Tibial artery (tissue), 4 donors: ENCODE measurements around the gene PLBD2.
A peak's percentile ranks its signal among the peaks of the same experiment; 100 is the strongest.

Source experiments
- DNase-seq, 2 donors: peaks; one replicate each; pipeline ENCODE4 v3.0.0-alpha.2; 2019
- H3K27ac ChIP-seq, 2 donors: fragments of 200-600 bp; sonication (generic) in 1 of 2; 1 replicate in 1 of 2; 2 replicates in 1 of 2; pipeline ENCODE4 v1.5.1; 2018 to 2019; ENCODE audit warnings: mild to moderate bottlenecking in 1 of 2
- H3K27me3 ChIP-seq, 2 donors: fragments of 200-600 bp; sonication (generic) in 1 of 2; one replicate each; pipeline versions ENCODE4 v1.5.1 to v1.6.0; 2016 to 2019
- H3K36me3 ChIP-seq, 3 donors: fragments of 200-600 bp; sonication (generic) in 2 of 3; one replicate each; pipeline ENCODE4 v1.5.1; 2016 to 2019; ENCODE audit warnings: mild to moderate bottlenecking in 2 of 3
- H3K4me1 ChIP-seq, 4 donors: fragments of 200-600 bp; sonication (generic) in 2 of 4; 1 replicate in 3 of 4; 2 replicates in 1 of 4; pipeline ENCODE4 v1.5.1; 2016 to 2019
- H3K4me3 ChIP-seq, 2 donors: fragments of 200-600 bp; sonication (generic) in 1 of 2; 1 replicate in 1 of 2; 2 replicates in 1 of 2; pipeline ENCODE4 v1.5.1; 2018 to 2019; ENCODE audit warnings: mild to moderate bottlenecking in 2 of 2
- H3K9me3 ChIP-seq, 3 donors: fragments of 200-600 bp; sonication (generic) in 1 of 3; one replicate each; pipeline ENCODE4 v1.5.1; 2016 to 2019
- intact Hi-C: fragments of 100-400 bp; cut with DNase I; formaldehyde crosslinking; loops from one replicate; pipeline ENCODE4 v1.15.0; 2023; ENCODE audit warnings: low total_unique reads
- TF ChIP-seq, protein P1 (sequence below), 2 experiments: fragments of 200-600 bp in 1 of 2; fragments of 450-650 bp in 1 of 2; IDR thresholded peaks; one replicate each; pipeline ENCODE4 v1.5.1; 2017 to 2019; ENCODE audit warnings: antibody characterized with exemption in 2 of 2, mild to moderate bottlenecking in 1 of 2, moderate library complexity in 1 of 2

The PLBD2 gene

DNA sequence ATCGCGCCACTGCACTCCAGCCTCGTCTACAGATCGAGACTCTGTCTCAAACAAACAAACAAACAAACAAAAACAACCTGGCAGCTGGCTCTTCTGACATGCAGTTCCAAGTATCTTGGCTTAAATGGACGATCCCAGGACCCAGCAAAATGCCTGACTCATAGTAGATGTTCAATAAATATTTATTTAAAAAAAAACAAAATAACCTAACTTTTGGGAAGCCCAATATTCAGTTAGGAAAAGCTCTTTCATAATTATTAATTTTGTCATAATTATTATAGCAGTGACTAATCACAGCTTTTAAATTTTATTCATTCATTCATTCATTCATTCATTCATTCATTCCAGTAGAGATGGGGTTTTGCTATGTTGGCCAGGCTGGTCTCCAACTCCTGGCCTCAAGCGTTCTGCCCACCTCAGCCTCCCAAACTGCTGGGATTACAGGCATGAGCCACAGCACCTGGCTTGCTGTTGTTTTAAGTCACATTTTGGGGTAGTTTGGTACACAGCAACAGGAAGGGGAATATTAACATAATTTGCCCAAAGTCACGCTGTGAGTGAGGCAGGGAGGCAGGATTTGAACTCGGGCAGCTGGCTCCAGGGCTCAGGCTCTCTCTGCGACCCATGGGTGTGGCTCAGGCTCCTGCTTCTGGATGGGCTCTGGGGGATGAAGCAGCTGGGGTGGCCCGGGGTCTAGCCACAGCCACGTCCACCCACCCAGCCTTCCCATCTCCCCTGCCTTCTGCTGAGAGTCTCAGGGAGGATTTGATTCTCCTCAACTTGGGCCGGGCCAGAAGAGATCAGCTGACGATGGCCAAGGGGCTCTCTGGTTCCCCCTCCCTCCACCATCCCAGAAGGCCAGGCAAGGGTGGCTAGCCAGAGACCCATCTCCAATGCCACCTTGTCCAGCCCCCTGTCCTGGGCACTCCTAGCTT lies 42.9 kb downstream of the PLBD2 start:
- Histone ChIP-seq H3K9me3 (no peaks in the 10 kb centered on the region), H3K36me3 (no peaks in the 10 kb centered on the region), H3K27ac (no peak overlapping the region), H3K4me1 (peaks cover 0 to 3% (median 0%) of the 10 kb centered on the region in 4 donors), H3K4me3 (no peak overlapping the region), H3K27me3 (peaks cover 0 to 43% of the 10 kb centered on the region in 2 donors)
- TF ChIP-seq, protein P1, sequence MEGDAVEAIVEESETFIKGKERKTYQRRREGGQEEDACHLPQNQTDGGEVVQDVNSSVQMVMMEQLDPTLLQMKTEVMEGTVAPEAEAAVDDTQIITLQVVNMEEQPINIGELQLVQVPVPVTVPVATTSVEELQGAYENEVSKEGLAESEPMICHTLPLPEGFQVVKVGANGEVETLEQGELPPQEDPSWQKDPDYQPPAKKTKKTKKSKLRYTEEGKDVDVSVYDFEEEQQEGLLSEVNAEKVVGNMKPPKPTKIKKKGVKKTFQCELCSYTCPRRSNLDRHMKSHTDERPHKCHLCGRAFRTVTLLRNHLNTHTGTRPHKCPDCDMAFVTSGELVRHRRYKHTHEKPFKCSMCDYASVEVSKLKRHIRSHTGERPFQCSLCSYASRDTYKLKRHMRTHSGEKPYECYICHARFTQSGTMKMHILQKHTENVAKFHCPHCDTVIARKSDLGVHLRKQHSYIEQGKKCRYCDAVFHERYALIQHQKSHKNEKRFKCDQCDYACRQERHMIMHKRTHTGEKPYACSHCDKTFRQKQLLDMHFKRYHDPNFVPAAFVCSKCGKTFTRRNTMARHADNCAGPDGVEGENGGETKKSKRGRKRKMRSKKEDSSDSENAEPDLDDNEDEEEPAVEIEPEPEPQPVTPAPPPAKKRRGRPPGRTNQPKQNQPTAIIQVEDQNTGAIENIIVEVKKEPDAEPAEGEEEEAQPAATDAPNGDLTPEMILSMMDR (IDR thresholded peaks at IDR 0.05) = no peak
- intact Hi-C loops = no loop called here
- DNase-seq = no peak

DNA sequence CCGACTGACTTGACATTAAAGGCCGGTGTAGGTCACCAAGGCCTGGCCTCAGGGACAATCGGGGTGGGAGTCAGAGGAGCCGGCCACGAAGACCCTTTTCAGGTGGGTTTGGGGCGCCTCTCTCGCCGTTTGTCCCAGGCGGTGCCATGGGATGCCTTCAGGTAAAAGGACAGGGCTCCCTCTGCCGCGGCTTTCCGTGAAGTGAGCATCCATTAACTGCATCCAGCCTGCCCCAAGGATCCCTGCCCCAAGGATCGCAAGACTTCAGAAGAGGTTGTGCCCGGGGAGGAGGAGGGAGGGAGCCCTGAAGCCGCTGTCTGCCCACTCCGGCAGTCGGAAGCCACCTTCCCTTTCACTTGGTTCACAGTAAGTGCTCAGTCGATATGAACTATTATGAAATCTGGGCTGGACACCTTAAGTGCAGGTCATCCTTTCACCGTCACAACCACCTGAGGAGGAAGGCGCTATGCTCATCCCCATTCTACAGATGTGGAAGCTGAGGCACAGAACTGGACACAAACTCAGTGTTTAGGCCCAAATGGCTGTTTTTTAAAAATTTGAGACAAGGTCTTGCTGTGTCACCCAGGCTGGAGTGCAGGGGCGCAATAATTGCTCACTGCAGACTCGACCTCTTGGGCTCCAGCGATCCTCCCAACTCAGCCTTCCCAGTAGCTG lies 44.3 kb downstream of the PLBD2 start:
- Histone ChIP-seq H3K27ac (no peak overlapping the region), H3K9me3 (no peaks in the 10 kb centered on the region), H3K36me3 (no peaks in the 10 kb centered on the region), H3K27me3 (peaks cover 0 to 36% of the 10 kb centered on the region in 2 donors), H3K4me1 (peaks cover 0 to 3% (median 0%) of the 10 kb centered on the region in 4 donors), H3K4me3 (no peak overlapping the region)
- no peak for DNase-seq
- intact Hi-C loops = no loop called here
- TF ChIP-seq, protein P1 (IDR thresholded peaks at IDR 0.05) = no peak

DNA sequence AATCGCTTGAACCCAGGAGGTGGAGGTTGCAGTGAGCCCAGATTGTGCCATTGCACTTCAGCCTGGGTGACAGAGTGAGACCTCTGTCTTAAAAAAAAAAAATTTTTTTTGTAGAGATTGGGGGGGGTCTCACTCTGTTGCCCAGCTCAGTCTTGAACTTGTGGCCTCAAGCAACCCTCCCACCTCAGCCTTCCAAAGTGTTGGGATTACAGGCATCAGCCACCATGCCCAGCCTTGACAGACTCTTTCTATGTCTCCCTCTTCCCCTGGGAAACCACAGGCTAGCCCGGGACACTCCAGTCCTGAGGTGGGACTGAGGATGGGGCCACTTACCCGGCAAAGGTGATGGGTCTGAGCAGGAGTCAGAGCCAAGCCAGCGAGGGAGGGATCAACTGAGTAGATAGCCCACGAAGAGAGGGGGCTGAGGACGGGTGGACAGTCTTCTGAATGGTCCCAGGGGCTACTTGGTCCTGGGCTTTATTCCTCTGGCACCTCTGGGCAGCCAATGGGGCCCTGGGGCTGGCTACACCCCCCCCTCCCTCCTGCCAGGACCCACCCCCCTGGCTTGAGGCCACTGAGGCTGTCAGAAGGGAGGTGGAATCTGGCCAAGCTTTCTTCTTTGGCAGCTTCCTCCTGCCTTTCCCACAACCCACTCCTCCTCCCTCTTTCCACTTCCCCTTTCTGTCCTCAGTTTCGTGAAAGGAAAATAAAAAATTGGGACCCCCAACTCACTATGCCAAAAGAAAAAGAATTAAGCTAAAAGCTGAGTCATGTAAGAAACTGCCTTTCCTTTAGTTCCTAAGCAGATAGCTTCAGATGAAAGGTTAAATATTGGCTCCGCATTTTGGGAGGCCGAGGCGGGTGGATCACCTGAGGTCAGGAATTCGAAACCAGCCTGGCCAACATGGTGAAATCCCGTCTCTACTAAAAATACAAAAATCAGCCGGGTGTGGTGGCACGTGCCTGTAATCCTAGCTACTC lies 45.3 kb downstream of the PLBD2 start, which contains the start of gene SDS:
Gene SDS (minus strand): TSS at position 453 of the 981 bp plus-strand sequence. CDS start 4,179 bp downstream, outside the sequence.
- H3K27me3 ChIP-seq = peaks cover 0 to 28% of the 10 kb centered on the region in 2 donors
- no peaks in the 10 kb centered on the region for H3K36me3 ChIP-seq
- H3K27ac ChIP-seq = no peak within 1 kb of the TSS
- H3K9me3 ChIP-seq = no peaks in the 10 kb centered on the region
- no peak within 1 kb of the TSS for H3K4me3 ChIP-seq
- intact Hi-C loops = no loop called here
- TF ChIP-seq, protein P1 (IDR thresholded peaks at IDR 0.05) = no peak
- peaks cover 0 to 3% (median 0%) of the 10 kb centered on the region in 4 donors for H3K4me1 ChIP-seq
- peak; percentile 42 to 73 for DNase-seq

DNA sequence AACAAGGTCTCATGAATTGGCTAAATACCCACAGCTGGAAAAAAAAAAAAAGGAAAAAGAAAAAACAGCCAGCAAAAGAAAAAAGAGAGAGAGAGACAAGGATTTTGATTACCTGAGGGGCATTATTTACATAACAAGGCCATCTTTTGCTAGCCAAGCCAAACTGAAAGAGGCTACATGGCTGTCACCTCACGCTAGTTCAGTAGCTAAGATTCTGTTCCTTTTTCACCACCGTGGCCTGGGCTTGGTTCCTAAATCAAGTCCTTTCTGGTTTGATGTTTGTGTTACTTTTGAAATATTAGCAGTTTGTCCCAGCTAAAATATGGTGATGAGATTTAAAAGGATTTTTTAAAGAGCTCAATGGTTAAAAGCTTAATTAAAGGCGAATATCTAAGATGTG lies 47.3 kb downstream of the PLBD2 start:
- Histone ChIP-seq H3K4me3 (no peak overlapping the region), H3K9me3 (no peaks in the 10 kb centered on the region), H3K27me3 (peaks cover 0 to 23% of the 10 kb centered on the region in 2 donors), H3K36me3 (no peaks in the 10 kb centered on the region), H3K4me1 (peaks cover 0 to 3% (median 0%) of the 10 kb centered on the region in 4 donors), H3K27ac (no peak overlapping the region)
- intact Hi-C loops = no loop called here
- no peak for DNase-seq
- TF ChIP-seq, protein P1 (IDR thresholded peaks at IDR 0.05) = no peak
